A549 (cell line): ENCODE data around the gene UBIAD1. TPM values are rescaled to one million over a fixed set of nuclear protein-coding genes. Genes with fewer than 3 reads are reported as not detected.

Experiments used
- ATAC-seq, 2 experiments: fragments of 200-7000 bp in 1 of 2; fragments of >200 bp in 1 of 2; cut with Nextera tagmentation in 1 of 2; cut with Tn5 transposase in 1 of 2; 3 replicates each; pipeline versions ENCODE4 v1.8.0 to v1.9.1; 2018 to 2020; ENCODE audit warnings: mild to moderate bottlenecking in 1 of 2, moderate library complexity in 1 of 2
- CTCF ChIA-PET: fragments of 300-600 bp; sonication (Branson Sonifier 250); formaldehyde crosslinking; extraction: SDS; loops from one replicate; lab custom pipeline; 2021; ENCODE audit warnings: antibody characterized with exemption, inconsistent platforms; lab: Yijun Ruan, JAX
- POLR2A ChIA-PET: fragments of 350-600 bp; formaldehyde crosslinking; extraction: SDS; loops from one replicate; lab custom pipeline; 2021; ENCODE audit warnings: antibody characterized with exemption, inconsistent platforms; lab: Yijun Ruan, JAX
- DNase-seq, 2 experiments: peaks; one replicate each; pipeline versions ENCODE4 v3.0.0 to v3.0.0-alpha.2; 2011 to 2016; ENCODE audit warnings: low read depth in 1 of 2, low spot score in 1 of 2
- FAIRE-seq: peaks from 2 replicates; lab custom pipeline; 2011; peaks lifted over from hg19 to GRCh38; lab: Jason Lieb, UNC
- H3K27ac ChIP-seq, 2 experiments: fragments of >200 bp; sonication (Bioruptor Twin); formaldehyde crosslinking; 3 replicates each; pipeline ENCODE4 v1.5.1; 2016 to 2017
- H3K4me1 ChIP-seq: fragments of >200 bp; sonication (Bioruptor Twin); formaldehyde crosslinking; 3 replicates; pipeline ENCODE4 v1.6.1; 2016
- H3K4me2 ChIP-seq: fragments of >200 bp; sonication (Bioruptor Twin); formaldehyde crosslinking; 3 replicates; pipeline ENCODE4 v1.6.1; 2016
- H3K4me3 ChIP-seq: fragments of >200 bp; sonication (Bioruptor Twin); formaldehyde crosslinking; 3 replicates; pipeline ENCODE4 v1.5.1; 2016
- H3K9me3 ChIP-seq: fragments of >200 bp; sonication (Bioruptor Twin); formaldehyde crosslinking; 3 replicates; pipeline ENCODE4 v1.6.1; 2016
- E2F6 ChIP-seq: IDR thresholded peaks from 2 replicates; pipeline ENCODE4 v1.6.1; 2012; ENCODE audit warnings: low read depth, borderline replicate concordance
- HDAC2 ChIP-seq: fragments of 200-600 bp; sonication (generic); IDR thresholded peaks from 2 replicates; pipeline ENCODE4 v1.6.1; 2016
- HMGXB4 ChIP-seq: fragments of 250-450 bp; sonication (Bioruptor Pico); IDR thresholded peaks from 2 replicates; pipeline ENCODE4 v1.5.0; 2021; ENCODE audit warnings: mild to moderate bottlenecking, moderate library complexity, borderline replicate concordance
- HOXB5 ChIP-seq: fragments of 250-450 bp; sonication (Bioruptor Pico); IDR thresholded peaks from 2 replicates; pipeline ENCODE4 v1.5.0; 2020; ENCODE audit warnings: mild to moderate bottlenecking, moderate library complexity
- JUN ChIP-seq, 2 experiments: fragments of >200 bp; sonication (Bioruptor Twin); formaldehyde crosslinking; IDR thresholded peaks; 2 replicates in 1 of 2; 3 replicates in 1 of 2; pipeline ENCODE4 v1.6.1; 2016 to 2017
- KDM5A ChIP-seq: fragments of 200-600 bp; sonication (generic); IDR thresholded peaks from 2 replicates; pipeline ENCODE4 v1.6.1; 2016; ENCODE audit warnings: antibody characterized with exemption, mild to moderate bottlenecking
- MAX ChIP-seq: IDR thresholded peaks from 2 replicates; pipeline ENCODE4 v1.6.1; 2012
- MYC ChIP-seq: IDR thresholded peaks from 2 replicates; pipeline ENCODE4 v1.6.1; 2012; ENCODE audit warnings: mild to moderate bottlenecking, inconsistent platforms, low read length, improper control_type of control experiment, borderline replicate concordance
- PHF8 ChIP-seq: fragments of 200-600 bp; sonication (generic); IDR thresholded peaks from 2 replicates; pipeline ENCODE4 v1.6.1; 2016; ENCODE audit warnings: low read depth, mild to moderate bottlenecking, antibody characterized with exemption, moderate library complexity, borderline replicate concordance
- POLR2A ChIP-seq: IDR thresholded peaks from 2 replicates; pipeline ENCODE4 v1.6.1; 2012; ENCODE audit warnings: mild to moderate bottlenecking, low read length
- RAD21 ChIP-seq, 2 experiments: fragments of >200 bp in 1 of 2; sonication (Bioruptor Twin) in 1 of 2; formaldehyde crosslinking in 1 of 2; IDR thresholded peaks in 1 of 2; conservative IDR thresholded peaks in 1 of 2; 2 replicates in 1 of 2; 3 replicates in 1 of 2; pipeline ENCODE4 v1.6.1; 2012 to 2018; ENCODE audit warnings: inconsistent platforms in 1 of 2
- REST ChIP-seq: fragments of 200-600 bp; sonication (generic); IDR thresholded peaks from 2 replicates; pipeline ENCODE4 v1.6.1; 2016; ENCODE audit warnings: antibody characterized with exemption, mild to moderate bottlenecking, moderate library complexity
- TP53 ChIP-seq: fragments of 250-450 bp; sonication (Bioruptor Pico); IDR thresholded peaks from 2 replicates; pipeline ENCODE4 v1.5.0; 2021; ENCODE audit warnings: mild to moderate bottlenecking, moderate library complexity
- ZC3H11A ChIP-seq: fragments of 450-650 bp; IDR thresholded peaks from 2 replicates; pipeline ENCODE4 v1.6.1; 2014; ENCODE audit warnings: antibody characterized with exemption, mild to moderate bottlenecking
- ZFP36 ChIP-seq: fragments of 450-650 bp; IDR thresholded peaks from 2 replicates; pipeline ENCODE4 v1.6.1; 2014; ENCODE audit warnings: borderline replicate concordance; ENCODE audit not compliant: partially characterized antibody
- WGBS: methylation state at CpG from one replicate; pipeline ENCODE4 v1.1.6; 2017; ENCODE audit errors: missing lambda C conversion rate; 5-methylcytosine and 5-hydroxymethylcytosine counted together
- polyA minus RNA-seq: library from RNA; depleted of rRNA, polyadenylated mRNA; stranded (reverse); fragments of >200 nt; gene quantifications from 2 replicates; pipeline ENCODE4 v1.2.3, GENCODE V29; 2011; rRNA and poly(A)+ RNA removed
- polyA plus RNA-seq, 4 experiments: library from polyadenylated mRNA; depleted of rRNA in 3 of 4; stranded (reverse); fragments of >200 nt; fragmentation: RNase III in 1 of 4; extraction: RNeasy Plus Mini Kit Qiagen cat#74134 plus additional on column Dnase treatment in 1 of 4; gene quantifications; 2 replicates in 3 of 4; 3 replicates in 1 of 4; pipeline ENCODE4 v1.2.3, GENCODE V29; 2011 to 2017

The UBIAD1 gene
- polyA plus RNA-seq (2011; rRNA removed) (13.9 and 14.9 TPM in 2 replicates), polyA plus RNA-seq (2017; fragmentation: RNase III; extraction: RNeasy Plus Mini Kit Qiagen cat#74134 plus additional on column Dnase treatment) (9.9 to 11.4 TPM (median 10.8 TPM) in 3 replicates), polyA minus RNA-seq (31.1 and 33.3 TPM in 2 replicates)
- 13.7 and 15.9 TPM in 2 replicates for polyA plus RNA-seq (2012; cell fraction: cytosol; rRNA removed)
- polyA plus RNA-seq (2012; cell fraction: nucleus; rRNA removed), result 11.3 and 13.9 TPM in 2 replicates

GRCh38 chr1:11272832-11273594, at the start of gene UBIAD1:
UBIAD1 (plus strand) TSS chr1:11273198; CDS start chr1:11273532, 334 bp downstream.
- CTCF ChIA-PET, result interaction anchor here (1.2 to 1.6 kb wide), 2 partner anchors 13 to 14 kb away, joined by 3 to 5 read pairs; no protein-coding TSS in a partner anchor
- no peak for FAIRE-seq
- peaks cover 12% of the 10 kb centered on the region for H3K4me1 ChIP-seq
- H3K4me3 ChIP-seq, result peak within 1 kb of the TSS; percentile 97
- peak; percentile 95 for ATAC-seq
- no peaks in the 10 kb centered on the region for H3K9me3 ChIP-seq
- peak within 1 kb of the TSS; percentile 98 to 99 for H3K27ac ChIP-seq
- WGBS, result 1% methylated on average over 13 of the region's 64 CpGs
- POLR2A ChIA-PET, result interaction anchor here (0.5 to 1.8 kb wide), 4 partner anchors 11 to 701 kb away, joined by 3 to 34 read pairs (median 5); partner anchors contain the start of genes EXOSC10 and MTOR
- peak within 1 kb of the TSS; percentile 98 for H3K4me2 ChIP-seq
- peak; percentile 72 to 87 for DNase-seq
- TF ChIP-seq KDM5A (peak; percentile 81), E2F6 (0 out of 2 replicates have a peak, but pooled peaks have one; percentile 48), ZC3H11A (no peak), PHF8 (peak; percentile 90), HMGXB4 (CRISPR knock-in tag) (no peak), POLR2A (peak; percentile 61), HDAC2 (no peak), TP53 (CRISPR knock-in tag) (no peak), JUN (IDR thresholded peaks at IDR 0.05) (peak in 1 of 2 experiments; percentile 82; a peak in 3 of 5 replicates), MAX (peak; percentile 97), MYC (peak; percentile 79; the same call in 1 of the 2 replicates), RAD21 (conservative IDR thresholded peaks at IDR 0.05 in 1 of 2, IDR thresholded peaks at IDR 0.05 in 1 of 2) (no peak), ZFP36 (no peak)

- ATAC-seq, result no peak
- no peak overlapping the region for H3K27ac ChIP-seq
- no peak overlapping the region for H3K4me3 ChIP-seq
- WGBS, result 94% methylated on average over 10 of the region's 10 CpGs
- H3K9me3 ChIP-seq, result no peaks in the 10 kb centered on the region
- no peak for TF ChIP-seq REST
- no peak for TF ChIP-seq HOXB5 (CRISPR knock-in tag)
- no peak overlapping the region for H3K4me2 ChIP-seq
- ChIA-PET POLR2A (no interaction called here), CTCF (interaction anchor here (1.2 to 2.6 kb wide), 4 partner anchors 13 to 416 kb away, joined by 3 to 12 read pairs (median 4); no protein-coding TSS in a partner anchor)
- no peaks in the 10 kb centered on the region for H3K4me1 ChIP-seq
- no peak for DNase-seq
- no peak for FAIRE-seq
Observed at GRCh38 chr1:11227106-11228077, 45.6 kb upstream of the UBIAD1 start.
